Activated CD4-positive, alpha-beta memory T cell treated with anti-CD3 and anti-CD28 coated beads, Interleukin-2, amount 10 ng/mL, durations not matched to agents 7 days and 5 days (primary cell): ENCODE results near the gene OR5AN1. TPM values are rescaled to one million over a fixed set of nuclear protein-coding genes. Genes with fewer than 3 reads are reported as not detected.
"Not testable (repeated sequence)": the region's sequence is repeated elsewhere in the genome, so short reads cannot be mapped to it uniquely, and the experiment has no call there.

Source experiments
- CTCF ChIA-PET: fragments of 350-600 bp; sonication (Branson Sonifier 250); formaldehyde crosslinking; loops from one replicate; lab custom pipeline; 2021; ENCODE audit warnings: antibody characterized with exemption, inconsistent platforms; lab: Charles Lee
- POLR2A ChIA-PET: fragments of 350-600 bp; sonication (Branson Sonifier 250); formaldehyde crosslinking; loops from one replicate; lab custom pipeline; 2021; ENCODE audit warnings: antibody characterized with exemption; lab: Charles Lee
- DNase-seq: peaks from one replicate; pipeline ENCODE4 v3.0.0-alpha.2; 2020
- H3K27ac Mint-ChIP-seq: one replicate; pipeline ENCODE4 v1.8.0; 2021; ENCODE audit warnings: mild to moderate bottlenecking, mixed read lengths
- H3K27me3 Mint-ChIP-seq: one replicate; pipeline ENCODE4 v1.8.0; 2021; ENCODE audit warnings: mixed read lengths
- H3K36me3 Mint-ChIP-seq: one replicate; pipeline ENCODE4 v1.8.0; 2021; ENCODE audit warnings: low read depth, mixed read lengths
- H3K4me1 Mint-ChIP-seq: one replicate; pipeline ENCODE4 v1.8.0; 2021; ENCODE audit warnings: mixed read lengths
- H3K4me3 Mint-ChIP-seq: one replicate; pipeline ENCODE4 v1.8.0; 2021; ENCODE audit warnings: mild to moderate bottlenecking, mixed read lengths
- H3K9me3 Mint-ChIP-seq: one replicate; pipeline ENCODE4 v1.8.0; 2021; ENCODE audit warnings: mixed read lengths
- total RNA-seq, 2 experiments: library from RNA; stranded (reverse); gene quantifications; one replicate each; pipeline ENCODE4 v1.2.3, GENCODE V29; 2021

The OR5AN1 gene, protein sequence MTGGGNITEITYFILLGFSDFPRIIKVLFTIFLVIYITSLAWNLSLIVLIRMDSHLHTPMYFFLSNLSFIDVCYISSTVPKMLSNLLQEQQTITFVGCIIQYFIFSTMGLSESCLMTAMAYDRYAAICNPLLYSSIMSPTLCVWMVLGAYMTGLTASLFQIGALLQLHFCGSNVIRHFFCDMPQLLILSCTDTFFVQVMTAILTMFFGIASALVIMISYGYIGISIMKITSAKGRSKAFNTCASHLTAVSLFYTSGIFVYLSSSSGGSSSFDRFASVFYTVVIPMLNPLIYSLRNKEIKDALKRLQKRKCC
- total RNA-seq, result not detected

DNA sequence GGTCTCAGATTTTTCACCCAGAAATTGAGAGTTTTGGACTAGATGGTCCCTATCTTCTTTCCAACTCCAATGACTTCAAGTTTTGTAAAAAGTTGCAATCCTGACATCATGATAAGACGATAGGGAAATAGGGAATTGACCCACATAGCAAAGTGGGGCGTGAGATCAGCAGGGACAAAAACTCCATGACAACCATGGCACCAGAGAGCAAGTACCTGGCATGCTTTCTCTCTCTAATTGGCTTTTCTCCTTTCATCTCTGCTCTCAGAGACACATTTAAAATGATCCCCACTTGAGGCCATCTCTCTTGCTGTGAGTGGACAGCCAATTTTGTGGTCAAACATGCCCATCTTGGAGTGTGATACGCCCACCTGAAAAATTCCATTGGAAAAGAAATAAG, at the start of gene OR5AN1:
Gene OR5AN1 (plus strand): TSS at position 301 of the 400 bp plus-strand sequence. CDS start 5,564 bp downstream, outside the sequence.
- Mint-ChIP-seq H3K27ac (no peak within 1 kb of the TSS), H3K4me3 (no peak within 1 kb of the TSS), H3K27me3 (peaks cover 2% of the 10 kb centered on the region), H3K36me3 (no peaks in the 10 kb centered on the region), H3K4me1 (no peaks in the 10 kb centered on the region), H3K9me3 (no peaks in the 10 kb centered on the region)
- ChIA-PET POLR2A (no interaction called here), CTCF (no interaction called here)
- DNase-seq, result no peak

DNA sequence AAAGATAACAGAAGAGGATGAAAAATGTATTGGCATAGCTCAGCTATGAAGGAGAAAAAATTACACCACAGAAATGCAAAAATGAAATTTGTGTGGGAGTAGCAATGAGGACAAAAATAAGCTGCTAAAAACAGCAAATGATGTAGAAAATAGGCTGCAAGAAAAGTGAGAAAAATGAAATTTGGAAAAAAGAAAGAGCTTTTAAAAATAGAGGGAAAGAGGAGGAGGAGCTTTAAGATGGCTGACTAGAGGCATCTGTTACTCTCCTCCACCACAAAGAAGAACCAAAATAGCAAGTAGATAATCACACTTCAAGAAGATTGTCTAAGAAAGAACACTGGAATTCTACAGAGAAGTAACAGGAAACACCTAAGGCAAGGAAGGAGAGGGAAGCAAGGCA, 23.7 kb upstream of the OR5AN1 start:
- H3K27me3 Mint-ChIP-seq, result peaks cover 3% of the 10 kb centered on the region
- no peaks in the 10 kb centered on the region for H3K4me1 Mint-ChIP-seq
- H3K4me3 Mint-ChIP-seq, result no peak overlapping the region
- no peaks in the 10 kb centered on the region for H3K9me3 Mint-ChIP-seq
- ChIA-PET CTCF (interaction anchor here (1.2 kb wide), 1 partner anchor 163 kb away, joined by 4 read pairs; the partner anchor contains the start of gene DTX4), POLR2A (no interaction called here)
- DNase-seq, result no peak
- no peak overlapping the region for H3K27ac Mint-ChIP-seq
- no peaks in the 10 kb centered on the region for H3K36me3 Mint-ChIP-seq

DNA sequence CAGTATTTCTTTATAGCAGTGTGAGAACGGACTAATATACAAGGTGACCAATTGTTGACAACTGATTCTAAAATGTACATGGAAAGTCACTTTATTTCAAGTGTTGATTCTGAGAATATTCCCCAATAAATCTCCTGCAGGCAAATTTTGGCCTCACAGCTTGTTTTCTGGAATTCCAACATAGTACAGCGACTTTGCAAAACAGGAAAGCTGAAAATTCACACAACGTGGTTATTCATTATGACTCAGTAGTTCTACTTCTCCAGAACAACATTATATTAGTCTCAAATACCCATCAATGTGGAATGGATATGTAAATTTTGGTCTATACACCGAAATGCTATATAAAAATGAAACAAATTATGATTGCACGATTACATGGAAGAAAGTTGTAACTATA, 22.5 kb upstream of the OR5AN1 start:
- Mint-ChIP-seq H3K9me3 (no peaks in the 10 kb centered on the region), H3K36me3 (no peaks in the 10 kb centered on the region), H3K27me3 (peaks cover 3% of the 10 kb centered on the region), H3K4me1 (no peaks in the 10 kb centered on the region), H3K27ac (no peak overlapping the region), H3K4me3 (no peak overlapping the region)
- ChIA-PET CTCF (no interaction called here), POLR2A (no interaction called here)
- no peak for DNase-seq

DNA sequence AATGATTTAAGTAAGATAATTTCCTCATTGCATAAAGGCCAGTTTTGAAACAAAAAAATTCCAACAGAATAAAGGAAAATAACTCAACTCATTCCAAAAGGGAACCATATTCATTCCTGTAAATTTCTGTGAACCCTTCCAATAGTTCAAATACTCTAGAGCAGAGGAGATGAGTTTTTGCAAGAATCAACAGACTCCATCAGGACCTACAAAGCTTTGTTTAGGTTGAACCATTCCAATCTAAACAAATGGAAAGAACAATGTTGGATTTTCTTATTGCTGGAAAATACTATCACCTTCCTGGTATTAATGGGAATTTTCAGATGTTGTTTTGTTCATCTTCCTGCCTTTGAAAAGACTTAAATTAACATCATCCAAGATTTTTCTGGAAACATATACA, 21.8 kb upstream of the OR5AN1 start:
- DNase-seq, result no peak
- Mint-ChIP-seq H3K27me3 (peaks cover 3% of the 10 kb centered on the region), H3K4me3 (no peak overlapping the region), H3K4me1 (no peaks in the 10 kb centered on the region), H3K36me3 (no peaks in the 10 kb centered on the region), H3K27ac (no peak overlapping the region), H3K9me3 (no peaks in the 10 kb centered on the region)
- ChIA-PET POLR2A (no interaction called here), CTCF (no interaction called here)

DNA sequence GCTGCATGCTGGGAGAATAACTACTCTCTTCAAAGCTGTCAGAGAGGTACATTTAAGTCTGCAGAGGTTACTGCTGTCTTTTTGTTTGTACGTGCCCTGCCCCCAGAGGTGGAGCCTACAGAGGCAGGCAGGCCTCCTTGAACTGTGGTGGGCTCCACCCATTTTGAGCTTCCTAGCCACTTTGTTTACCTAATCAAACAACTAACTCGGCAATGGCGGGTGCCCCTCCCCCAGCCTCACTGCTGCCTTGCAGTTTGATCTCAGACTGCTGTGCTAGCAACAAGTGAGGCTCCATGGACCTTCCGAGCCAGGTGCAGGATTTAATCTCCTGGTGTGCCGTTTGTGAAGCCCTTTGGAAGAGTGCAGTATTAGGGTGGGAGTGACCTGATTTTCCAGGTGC, 9.0 kb upstream of the OR5AN1 start:
- CTCF ChIA-PET, H3K36me3 Mint-ChIP-seq, H3K4me3 Mint-ChIP-seq, H3K27me3 Mint-ChIP-seq, POLR2A ChIA-PET, DNase-seq, H3K4me1 Mint-ChIP-seq, H3K27ac Mint-ChIP-seq, H3K9me3 Mint-ChIP-seq: not testable (repeated sequence)

DNA sequence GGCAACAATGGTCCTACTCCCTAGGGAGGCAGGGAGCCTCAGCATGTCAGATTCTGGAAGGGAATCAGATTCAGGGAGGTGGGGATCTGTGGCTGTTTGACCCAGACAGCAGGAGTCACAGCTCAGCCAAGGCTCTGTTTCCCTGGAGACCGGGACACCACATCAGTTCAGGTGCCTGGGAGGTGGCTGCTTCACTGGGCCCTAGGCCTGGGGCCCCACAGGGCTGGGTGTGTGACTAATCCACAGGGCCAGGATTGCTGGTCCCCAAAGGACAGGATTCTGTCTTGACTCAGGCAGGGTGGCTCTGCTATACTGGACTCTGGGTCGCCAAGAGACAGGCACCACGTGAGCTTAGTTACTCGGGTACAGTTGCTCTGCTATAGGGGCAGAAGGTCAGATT, 3.5 kb upstream of the OR5AN1 start:
- no peak overlapping the region for H3K4me3 Mint-ChIP-seq
- no peak for DNase-seq
- CTCF ChIA-PET, result no interaction called here
- no peaks in the 10 kb centered on the region for H3K36me3 Mint-ChIP-seq
- H3K4me1 Mint-ChIP-seq, result no peaks in the 10 kb centered on the region
- H3K9me3 Mint-ChIP-seq, result no peaks in the 10 kb centered on the region
- H3K27ac Mint-ChIP-seq, result no peak overlapping the region
- POLR2A ChIA-PET, result no interaction called here
- peaks cover 2% of the 10 kb centered on the region for H3K27me3 Mint-ChIP-seq

DNA sequence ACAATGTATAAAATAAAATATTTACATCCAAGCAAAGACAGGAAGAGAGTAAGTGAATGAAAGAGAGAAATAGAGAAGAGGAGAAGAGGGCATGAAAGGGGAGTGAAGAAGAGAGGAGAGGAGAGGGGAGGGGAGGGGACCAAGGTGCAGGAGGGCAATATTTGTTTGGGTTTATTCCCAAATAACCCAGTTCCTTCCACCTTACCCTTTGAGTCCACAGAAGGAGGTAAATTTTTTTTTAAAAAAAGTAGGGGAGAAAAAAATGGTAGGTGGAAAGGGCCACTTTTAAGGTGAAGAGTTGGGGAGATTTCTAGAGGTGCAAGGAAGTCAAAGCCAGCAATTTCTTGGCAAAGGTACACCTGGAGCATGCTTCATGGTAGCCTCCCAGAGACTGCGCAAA, 2.1 kb upstream of the OR5AN1 start:
- H3K27ac Mint-ChIP-seq, result no peak overlapping the region
- H3K4me1 Mint-ChIP-seq, result no peaks in the 10 kb centered on the region
- H3K9me3 Mint-ChIP-seq, result no peaks in the 10 kb centered on the region
- CTCF ChIA-PET, result no interaction called here
- no peak overlapping the region for H3K4me3 Mint-ChIP-seq
- H3K27me3 Mint-ChIP-seq, result peaks cover 2% of the 10 kb centered on the region
- DNase-seq, result no peak
- no peaks in the 10 kb centered on the region for H3K36me3 Mint-ChIP-seq
- POLR2A ChIA-PET, result no interaction called here

DNA sequence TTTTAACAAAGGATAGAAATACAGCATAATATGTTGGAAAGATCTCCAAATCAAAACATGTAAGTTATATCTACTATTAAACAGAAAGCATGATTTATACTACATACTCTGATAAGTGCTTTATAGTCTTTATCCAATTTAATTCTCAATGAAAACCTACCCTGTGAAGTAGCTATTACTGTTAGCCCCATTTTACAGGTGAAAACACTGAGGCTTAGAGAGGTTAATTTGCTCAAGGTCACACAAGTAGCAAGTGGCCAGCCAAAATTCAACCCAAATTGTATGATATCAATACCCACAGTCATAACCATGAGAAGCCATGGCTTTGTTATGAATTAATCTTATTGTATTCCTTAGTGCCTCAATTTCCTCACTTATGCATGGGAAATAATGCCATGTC, 675 bp upstream of the OR5AN1 start:
- ChIA-PET POLR2A (no interaction called here), CTCF (no interaction called here)

DNA sequence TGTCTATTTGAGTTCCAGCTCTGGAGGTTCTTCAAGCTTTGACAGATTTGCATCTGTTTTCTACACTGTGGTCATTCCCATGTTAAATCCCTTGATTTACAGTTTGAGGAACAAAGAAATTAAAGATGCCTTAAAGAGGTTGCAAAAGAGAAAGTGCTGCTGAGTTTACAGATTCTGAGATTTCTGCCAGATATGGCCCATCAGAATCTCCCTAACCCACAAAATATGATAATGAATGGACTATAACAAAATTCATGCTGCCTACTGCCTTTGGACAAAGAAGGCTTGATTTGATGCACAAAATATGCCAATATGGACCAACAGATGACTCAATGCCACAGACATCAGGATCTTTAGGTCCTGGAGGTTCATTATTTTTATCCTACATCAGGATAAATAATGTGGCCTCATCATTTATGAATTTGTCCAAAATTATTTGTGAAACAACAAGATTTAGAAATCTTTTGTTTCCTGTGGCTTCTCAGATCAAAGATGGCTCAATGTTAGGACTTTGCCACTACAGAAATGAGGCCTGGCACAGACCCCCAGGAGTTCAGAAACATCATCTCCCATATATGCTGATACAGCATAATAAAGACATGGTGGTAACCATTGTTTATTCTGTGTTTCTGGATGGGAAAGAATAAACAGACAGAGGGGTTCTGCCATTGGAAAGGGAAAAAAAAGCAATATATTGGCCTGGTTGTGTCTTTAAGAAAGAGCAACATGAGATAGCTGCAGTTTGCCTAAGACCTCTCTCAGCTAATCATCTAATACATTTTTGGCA, 6.7 kb downstream of the OR5AN1 start:
- CTCF ChIA-PET, result no interaction called here
- Mint-ChIP-seq H3K9me3 (peaks cover 4% of the 10 kb centered on the region), H3K27ac (no peak overlapping the region), H3K4me1 (no peaks in the 10 kb centered on the region), H3K27me3 (peaks cover 1% of the 10 kb centered on the region), H3K4me3 (no peak overlapping the region), H3K36me3 (no peaks in the 10 kb centered on the region)
- DNase-seq, result no peak
- POLR2A ChIA-PET, result no interaction called here

More for the DNA sequence above, 675 bp upstream of the OR5AN1 start:
- no peak for DNase-seq
- Mint-ChIP-seq H3K27ac (no peak overlapping the region), H3K27me3 (peaks cover 2% of the 10 kb centered on the region), H3K4me1 (no peaks in the 10 kb centered on the region), H3K9me3 (no peaks in the 10 kb centered on the region), H3K4me3 (no peak overlapping the region), H3K36me3 (no peaks in the 10 kb centered on the region)

DNA sequence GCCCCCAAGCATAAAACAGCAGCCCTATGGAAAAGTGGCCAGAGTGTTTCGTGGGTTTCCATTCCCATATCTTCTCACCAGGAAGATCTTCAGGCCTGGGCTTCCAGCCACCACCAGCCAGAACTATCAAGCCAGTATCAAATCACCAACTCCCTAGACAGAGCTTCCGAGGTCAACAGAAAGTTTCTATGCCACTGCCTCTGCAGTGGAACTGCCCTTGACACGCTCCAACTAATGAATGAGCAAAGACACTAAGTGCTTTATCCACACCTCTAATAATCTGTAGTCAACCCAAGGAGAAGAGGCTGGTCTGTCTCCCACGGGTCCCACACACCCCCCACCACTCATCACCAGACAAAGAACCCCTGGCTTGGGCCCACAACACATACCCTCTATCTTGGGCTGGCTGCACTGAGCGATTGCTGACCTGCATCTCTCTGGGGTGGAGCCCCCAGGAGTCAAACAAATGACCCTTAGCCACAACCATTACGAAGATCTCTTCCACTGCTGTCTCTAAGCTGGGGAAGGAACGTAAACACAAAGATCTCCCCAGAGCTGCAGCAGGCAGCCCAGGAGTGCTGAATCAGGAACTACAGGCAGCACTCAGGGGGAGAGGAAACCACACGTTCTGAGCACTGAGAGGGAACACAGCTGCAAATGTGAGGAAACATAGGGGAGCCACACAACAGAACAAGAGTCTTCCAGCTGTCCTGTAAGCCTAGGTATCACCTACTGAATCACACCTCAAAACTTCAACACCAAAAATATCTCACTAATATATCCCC, 9.7 kb downstream of the OR5AN1 start:
- Mint-ChIP-seq H3K27me3 (peaks cover 3% of the 10 kb centered on the region), H3K4me1 (no peaks in the 10 kb centered on the region), H3K36me3 (no peaks in the 10 kb centered on the region), H3K9me3 (peaks cover 4% of the 10 kb centered on the region), H3K27ac (no peak overlapping the region), H3K4me3 (no peak overlapping the region)
- no peak for DNase-seq
- POLR2A ChIA-PET, result no interaction called here
- CTCF ChIA-PET, result no interaction called here

DNA sequence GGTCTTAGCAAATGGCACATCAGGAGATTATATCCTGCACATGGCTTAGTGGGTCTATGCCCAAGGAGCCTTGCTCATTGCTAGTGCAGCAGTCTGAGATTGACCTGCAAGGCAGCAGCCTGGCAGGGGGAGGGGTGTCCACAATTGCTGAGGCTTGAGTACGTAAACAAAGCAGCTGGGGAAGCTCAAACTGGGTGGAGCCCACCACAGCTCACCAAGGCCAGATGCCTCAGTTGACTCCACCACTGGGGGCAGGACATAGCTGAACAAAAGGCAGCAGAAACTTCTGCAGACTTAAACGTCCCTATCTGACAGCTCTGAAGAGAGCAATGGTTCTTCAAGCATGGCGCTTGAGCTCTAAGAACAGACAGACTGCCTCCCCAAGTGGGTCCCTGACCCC, 13.6 kb downstream of the OR5AN1 start:
- H3K27me3 Mint-ChIP-seq, POLR2A ChIA-PET, DNase-seq, H3K4me3 Mint-ChIP-seq, H3K36me3 Mint-ChIP-seq, H3K4me1 Mint-ChIP-seq, H3K9me3 Mint-ChIP-seq, CTCF ChIA-PET, H3K27ac Mint-ChIP-seq: not testable (repeated sequence)

DNA sequence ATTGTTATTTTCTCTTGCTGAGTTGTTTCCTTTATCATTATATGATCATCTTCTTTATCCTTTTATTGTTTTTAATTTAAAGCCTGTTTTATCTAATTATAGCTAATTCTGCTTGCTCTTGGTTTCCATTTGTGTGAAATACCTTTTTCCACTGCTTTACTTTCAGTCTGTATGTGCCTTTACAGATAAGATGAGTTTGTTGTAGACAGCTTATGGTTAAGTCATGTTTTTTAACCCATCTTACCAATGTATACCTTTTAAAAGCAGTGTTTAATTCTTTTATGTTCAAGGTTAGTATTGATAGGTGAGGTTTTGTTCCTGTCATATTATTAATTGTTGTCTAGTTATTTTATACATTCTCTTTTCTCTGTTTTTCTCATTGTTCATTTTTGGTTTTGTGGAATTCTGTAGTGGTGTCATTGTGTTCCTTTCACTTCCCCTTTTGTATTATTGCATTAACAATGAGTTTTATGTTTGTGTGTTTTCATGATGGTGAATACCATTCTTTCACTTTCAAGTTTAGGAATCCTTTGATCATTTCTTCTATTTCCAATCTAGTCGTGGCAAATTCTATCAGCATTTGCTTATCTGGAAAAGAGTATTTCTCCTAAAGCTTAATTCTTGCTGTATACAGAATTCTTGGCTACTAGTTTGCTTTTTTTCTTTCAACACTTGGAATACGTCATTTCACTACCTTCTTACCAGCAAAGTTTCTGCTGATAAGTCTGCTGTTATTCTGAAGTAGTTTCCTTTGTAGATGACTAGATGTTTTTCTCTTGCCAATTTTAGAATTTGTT, 21.8 kb downstream of the OR5AN1 start:
- H3K9me3 Mint-ChIP-seq, result peaks cover under 1% of the 10 kb centered on the region
- POLR2A ChIA-PET, result interaction anchor here (1.0 kb wide), 1 partner anchor 274 kb away, joined by 3 read pairs; no protein-coding TSS in a partner anchor
- no peak for DNase-seq
- no peaks in the 10 kb centered on the region for H3K4me1 Mint-ChIP-seq
- H3K27me3 Mint-ChIP-seq, result no peaks in the 10 kb centered on the region
- no peak overlapping the region for H3K4me3 Mint-ChIP-seq
- H3K36me3 Mint-ChIP-seq, result no peaks in the 10 kb centered on the region
- no peak overlapping the region for H3K27ac Mint-ChIP-seq
- CTCF ChIA-PET, result no interaction called here
